ENCODE data around the gene KCNQ1. TPM values are rescaled to one million over a fixed set of nuclear protein-coding genes. Genes with fewer than 3 reads are reported as not detected.

The KCNQ1 gene
- total RNA-seq, 1 experiment from 2014 or later = not detected

DNA sequence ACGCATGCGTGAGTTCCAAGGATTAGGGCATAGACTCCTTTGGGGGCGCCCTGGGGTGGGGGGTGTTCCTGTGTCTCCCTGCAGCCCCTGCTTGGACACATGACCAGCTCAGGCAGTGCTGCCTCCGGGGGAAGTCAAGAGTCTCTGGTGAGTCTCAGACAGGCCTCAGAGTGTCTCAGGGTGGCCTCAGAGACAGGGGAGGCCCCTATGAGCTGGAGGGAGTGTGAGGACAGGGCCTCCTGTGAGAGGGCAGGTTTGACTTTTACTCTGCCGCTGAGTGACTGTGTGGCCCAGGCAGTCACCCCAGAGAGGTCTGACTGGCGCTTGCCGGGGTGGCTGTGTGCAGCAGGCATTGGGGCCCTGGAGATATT, 296.2 kb downstream of the KCNQ1 start:
- no peak overlapping the region for H3K4me3 Mint-ChIP-seq (ENCODE audit: unreplicated experiment)
- POLR2A ChIA-PET = interaction anchor here (0.6 kb wide), 1 partner anchor 14 kb away, joined by 3 read pairs; no protein-coding TSS in a partner anchor

DNA sequence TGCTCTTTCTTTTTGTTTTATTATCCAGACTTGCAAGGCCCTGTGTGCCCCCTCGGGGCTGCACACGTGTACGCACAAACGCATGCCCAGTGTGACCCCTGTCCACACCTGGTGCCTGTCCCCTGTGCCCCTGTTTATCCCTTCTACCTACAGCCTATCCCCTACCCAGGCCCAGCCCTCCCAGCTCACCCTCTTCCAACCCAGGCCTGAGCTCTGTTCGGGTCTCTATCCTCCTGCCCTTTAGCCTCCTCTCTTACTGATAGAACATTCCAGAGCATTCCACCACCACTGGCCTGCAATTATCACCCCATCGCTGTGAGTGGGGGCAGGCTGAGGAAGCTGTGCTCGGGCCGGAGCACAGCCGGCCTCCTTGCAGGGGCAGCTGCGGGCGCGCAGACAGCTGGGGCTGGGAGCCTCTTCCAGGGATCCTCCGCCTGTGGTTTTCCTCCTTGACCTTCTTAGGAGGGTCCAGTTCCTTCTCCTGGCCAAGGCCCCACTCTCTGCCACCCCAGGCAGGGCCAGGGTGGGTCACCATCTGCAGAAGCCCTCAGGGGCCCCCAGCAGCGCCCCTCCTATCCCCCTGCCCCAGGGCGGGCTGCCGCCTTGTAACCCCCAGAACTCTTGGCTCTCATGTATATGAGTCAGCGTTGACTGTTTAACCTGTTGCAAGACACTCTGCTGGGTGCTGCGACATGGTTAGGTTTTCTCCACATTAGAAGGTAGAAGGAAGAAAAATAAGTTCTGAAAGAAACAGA, 296.7 kb downstream of the KCNQ1 start:
- DNase-seq (ENCODE audit: unreplicated experiment) = peak; percentile 79
- H3K27me3 Mint-ChIP-seq (ENCODE audit: insufficient read depth, unreplicated experiment) = no peaks in the 10 kb centered on the region
- ChIA-PET POLR2A (interaction anchor here (0.6 kb wide), 1 partner anchor 14 kb away, joined by 3 read pairs; no protein-coding TSS in a partner anchor), CTCF (interaction anchor here (0.6 to 0.7 kb wide), 2 partner anchors 18 to 28 kb away, joined by 3 read pairs; no protein-coding TSS in a partner anchor)
- intact Hi-C loops (cut with micrococcal nuclease) = no loop called here
- no TSS peak for BruUV-seq (replicated peaks)
- no peak overlapping the region for H3K27ac Mint-ChIP-seq (ENCODE audit: low read depth, unreplicated experiment)
- no peak overlapping the region for H3K4me3 Mint-ChIP-seq (ENCODE audit: unreplicated experiment)
- H3K4me1 Mint-ChIP-seq (ENCODE audit: insufficient read depth, unreplicated experiment) = peaks cover 17% of the 10 kb centered on the region
- peaks cover 5% of the 10 kb centered on the region for H3K36me3 Mint-ChIP-seq (ENCODE audit: insufficient read depth, unreplicated experiment)
- no peaks in the 10 kb centered on the region for H3K9me3 Mint-ChIP-seq (ENCODE audit: unreplicated experiment)
- TF ChIP-seq, protein P1, sequence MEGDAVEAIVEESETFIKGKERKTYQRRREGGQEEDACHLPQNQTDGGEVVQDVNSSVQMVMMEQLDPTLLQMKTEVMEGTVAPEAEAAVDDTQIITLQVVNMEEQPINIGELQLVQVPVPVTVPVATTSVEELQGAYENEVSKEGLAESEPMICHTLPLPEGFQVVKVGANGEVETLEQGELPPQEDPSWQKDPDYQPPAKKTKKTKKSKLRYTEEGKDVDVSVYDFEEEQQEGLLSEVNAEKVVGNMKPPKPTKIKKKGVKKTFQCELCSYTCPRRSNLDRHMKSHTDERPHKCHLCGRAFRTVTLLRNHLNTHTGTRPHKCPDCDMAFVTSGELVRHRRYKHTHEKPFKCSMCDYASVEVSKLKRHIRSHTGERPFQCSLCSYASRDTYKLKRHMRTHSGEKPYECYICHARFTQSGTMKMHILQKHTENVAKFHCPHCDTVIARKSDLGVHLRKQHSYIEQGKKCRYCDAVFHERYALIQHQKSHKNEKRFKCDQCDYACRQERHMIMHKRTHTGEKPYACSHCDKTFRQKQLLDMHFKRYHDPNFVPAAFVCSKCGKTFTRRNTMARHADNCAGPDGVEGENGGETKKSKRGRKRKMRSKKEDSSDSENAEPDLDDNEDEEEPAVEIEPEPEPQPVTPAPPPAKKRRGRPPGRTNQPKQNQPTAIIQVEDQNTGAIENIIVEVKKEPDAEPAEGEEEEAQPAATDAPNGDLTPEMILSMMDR (IDR thresholded peaks at IDR 0.05; ENCODE audit: unreplicated experiment) = no peak

More for the DNA sequence above, 296.2 kb downstream of the KCNQ1 start:
- no TSS peak for BruUV-seq (replicated peaks)
- intact Hi-C loops (cut with micrococcal nuclease) = no loop called here
- no peak overlapping the region for H3K27ac Mint-ChIP-seq (ENCODE audit: low read depth, unreplicated experiment)
- H3K9me3 Mint-ChIP-seq (ENCODE audit: unreplicated experiment) = no peaks in the 10 kb centered on the region
- CTCF ChIA-PET = no interaction called here
- no peaks in the 10 kb centered on the region for H3K27me3 Mint-ChIP-seq (ENCODE audit: insufficient read depth, unreplicated experiment)
- TF ChIP-seq, protein P1 (IDR thresholded peaks at IDR 0.05; ENCODE audit: unreplicated experiment) = no peak
- DNase-seq (ENCODE audit: unreplicated experiment) = no peak
- peaks cover 17% of the 10 kb centered on the region for H3K4me1 Mint-ChIP-seq (ENCODE audit: insufficient read depth, unreplicated experiment)
- H3K36me3 Mint-ChIP-seq (ENCODE audit: insufficient read depth, unreplicated experiment) = peaks cover 5% of the 10 kb centered on the region

DNA sequence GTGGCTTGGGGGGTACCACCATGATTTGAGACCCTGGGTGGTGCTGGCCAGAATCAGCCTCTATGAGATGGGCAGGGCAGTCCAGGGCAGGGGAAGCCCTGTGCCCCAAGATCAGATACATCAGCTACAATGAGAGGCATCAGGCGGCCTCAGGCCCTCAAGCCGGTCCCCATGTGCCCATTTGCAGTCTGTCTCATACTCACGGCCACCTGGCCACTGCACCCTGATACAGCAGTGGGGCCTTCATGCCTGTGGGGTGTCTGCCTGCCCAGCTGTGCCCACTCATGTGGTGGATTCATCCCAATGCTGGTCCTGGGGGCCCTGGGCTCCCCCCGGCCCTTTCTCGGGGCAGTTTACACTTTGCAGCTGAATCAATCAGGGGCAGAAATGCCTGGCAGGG, 297.4 kb downstream of the KCNQ1 start:
- Mint-ChIP-seq H3K4me1 (ENCODE audit: insufficient read depth, unreplicated experiment) (peaks cover 17% of the 10 kb centered on the region), H3K27me3 (ENCODE audit: insufficient read depth, unreplicated experiment) (no peaks in the 10 kb centered on the region), H3K36me3 (ENCODE audit: insufficient read depth, unreplicated experiment) (peaks cover 5% of the 10 kb centered on the region), H3K4me3 (ENCODE audit: unreplicated experiment) (no peak overlapping the region), H3K9me3 (ENCODE audit: unreplicated experiment) (no peaks in the 10 kb centered on the region), H3K27ac (ENCODE audit: low read depth, unreplicated experiment) (no peak overlapping the region)
- POLR2A ChIA-PET = no interaction called here
- TF ChIP-seq, protein P1 (IDR thresholded peaks at IDR 0.05; ENCODE audit: unreplicated experiment) = no peak
- intact Hi-C loops (cut with micrococcal nuclease) = no loop called here
- CTCF ChIA-PET = no interaction called here
- no peak for DNase-seq (ENCODE audit: unreplicated experiment)
- no TSS peak for BruUV-seq (replicated peaks)

DNA sequence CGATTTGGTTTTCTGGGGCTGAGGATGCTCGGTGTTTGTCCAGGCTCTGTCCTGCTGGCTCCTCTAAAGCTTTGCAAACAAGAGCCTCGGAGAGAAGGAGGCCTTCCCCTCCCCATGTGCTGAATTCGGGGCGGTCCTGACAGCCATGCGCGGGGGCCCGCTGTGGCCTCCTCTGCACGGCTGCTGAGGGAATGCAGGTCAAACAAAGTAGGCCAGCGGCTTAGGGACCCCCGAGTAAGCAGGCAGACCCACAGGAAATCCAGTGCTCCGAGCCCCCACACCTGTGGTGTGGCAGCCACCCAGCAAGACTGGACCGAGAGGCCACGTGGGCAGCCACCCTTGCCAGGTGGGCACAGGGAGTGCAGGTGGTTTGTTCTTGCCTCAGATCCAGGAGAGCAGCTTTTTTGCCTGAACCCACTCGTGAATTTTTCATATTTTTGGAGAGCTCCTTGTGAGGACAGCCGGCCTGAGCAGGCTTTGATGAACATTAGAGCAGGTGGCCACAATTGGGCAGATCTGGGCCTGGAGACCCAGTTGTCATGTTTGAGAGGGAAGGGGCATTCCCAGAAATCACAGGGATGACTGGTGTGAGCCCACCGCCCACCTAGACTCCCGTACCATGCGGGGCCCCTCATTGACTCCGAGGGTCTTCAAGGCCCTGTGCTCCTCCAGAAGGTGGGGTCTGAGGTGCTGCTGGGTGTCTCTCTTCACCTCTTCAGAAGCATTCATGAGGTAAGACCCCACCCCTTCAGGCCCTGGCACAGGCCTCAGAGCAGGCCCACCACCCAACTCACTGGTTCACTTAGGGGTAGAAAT, 298.0 kb downstream of the KCNQ1 start:
- Mint-ChIP-seq H3K36me3 (ENCODE audit: insufficient read depth, unreplicated experiment) (peaks cover 5% of the 10 kb centered on the region), H3K4me3 (ENCODE audit: unreplicated experiment) (no peak overlapping the region), H3K27ac (ENCODE audit: low read depth, unreplicated experiment) (no peak overlapping the region), H3K4me1 (ENCODE audit: insufficient read depth, unreplicated experiment) (peaks cover 19% of the 10 kb centered on the region), H3K27me3 (ENCODE audit: insufficient read depth, unreplicated experiment) (no peaks in the 10 kb centered on the region), H3K9me3 (ENCODE audit: unreplicated experiment) (no peaks in the 10 kb centered on the region)
- TF ChIP-seq, protein P1 (IDR thresholded peaks at IDR 0.05; ENCODE audit: unreplicated experiment) = no peak
- no TSS peak for BruUV-seq (replicated peaks)
- intact Hi-C loops (cut with micrococcal nuclease) = no loop called here
- ChIA-PET CTCF (interaction anchor here (0.5 kb wide), 1 partner anchor 142 kb away, joined by 3 read pairs; no protein-coding TSS in a partner anchor), POLR2A (interaction anchor here (0.5 kb wide), 1 partner anchor 43 kb away, joined by 3 read pairs; the partner anchor contains the start of gene KCNQ1OT1)
- DNase-seq (ENCODE audit: unreplicated experiment) = no peak

All from MCF 10A (cell line).